A549 (cell line): Measurements from ENCODE around the gene PHC1.

Experiments used
- ESRRA ChIP-seq: fragments of 150-350 bp; IDR thresholded peaks from 2 replicates; pipeline ENCODE4 v1.6.1; 2014; ENCODE audit warnings: mild to moderate bottlenecking, low read length, borderline replicate concordance
- MAZ ChIP-seq: fragments of 150-350 bp; IDR thresholded peaks from 2 replicates; pipeline ENCODE4 v1.6.1; 2014; ENCODE audit warnings: antibody characterized with exemption, low read depth, low read length, borderline replicate concordance
- POLR2A ChIP-seq: IDR thresholded peaks from 2 replicates; pipeline ENCODE4 v1.6.1; 2012; ENCODE audit warnings: mild to moderate bottlenecking, low read length
- RFX5 ChIP-seq: fragments of 450-650 bp; IDR thresholded peaks from 2 replicates; pipeline ENCODE4 v1.7.1; 2014; ENCODE audit warnings: antibody characterized with exemption, mild to moderate bottlenecking, moderate library complexity
- TF ChIP-seq, protein P1 (sequence below): fragments of >200 bp; sonication (Bioruptor Twin); formaldehyde crosslinking; IDR thresholded peaks from 3 replicates; pipeline ENCODE4 v1.5.1; 2016
- TF ChIP-seq, protein P2 (sequence below): fragments of 200-600 bp; sonication (generic); IDR thresholded peaks from 2 replicates; pipeline ENCODE4 v1.6.1; 2016; ENCODE audit warnings: antibody characterized with exemption, mild to moderate bottlenecking, moderate library complexity
- TF ChIP-seq, protein P3 (sequence below): fragments of 450-650 bp; IDR thresholded peaks from 2 replicates; pipeline ENCODE4 v1.6.1; 2014; ENCODE audit warnings: antibody characterized with exemption

DNA sequence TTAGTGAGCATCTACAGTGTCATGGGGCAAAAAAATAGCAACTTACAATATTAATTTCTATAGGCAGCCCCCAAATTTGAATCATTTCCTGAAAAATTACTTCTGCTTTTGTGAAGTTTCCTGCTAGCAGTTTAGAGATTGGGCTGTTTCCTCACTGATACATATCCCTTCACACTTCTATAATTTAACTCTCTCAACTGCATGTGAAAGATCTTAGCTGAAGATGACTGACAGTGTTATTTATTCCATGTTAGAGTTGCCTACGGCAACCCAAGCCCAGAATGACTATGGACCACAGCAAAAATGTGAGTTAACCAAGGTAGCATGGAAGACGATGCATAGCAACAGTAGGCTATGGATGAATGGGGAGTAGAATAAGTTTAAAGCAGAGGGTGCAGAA, 75.1 kb downstream of the PHC1 start, which contains the start of gene KLRG1:
- TF ChIP-seq, protein P1, sequence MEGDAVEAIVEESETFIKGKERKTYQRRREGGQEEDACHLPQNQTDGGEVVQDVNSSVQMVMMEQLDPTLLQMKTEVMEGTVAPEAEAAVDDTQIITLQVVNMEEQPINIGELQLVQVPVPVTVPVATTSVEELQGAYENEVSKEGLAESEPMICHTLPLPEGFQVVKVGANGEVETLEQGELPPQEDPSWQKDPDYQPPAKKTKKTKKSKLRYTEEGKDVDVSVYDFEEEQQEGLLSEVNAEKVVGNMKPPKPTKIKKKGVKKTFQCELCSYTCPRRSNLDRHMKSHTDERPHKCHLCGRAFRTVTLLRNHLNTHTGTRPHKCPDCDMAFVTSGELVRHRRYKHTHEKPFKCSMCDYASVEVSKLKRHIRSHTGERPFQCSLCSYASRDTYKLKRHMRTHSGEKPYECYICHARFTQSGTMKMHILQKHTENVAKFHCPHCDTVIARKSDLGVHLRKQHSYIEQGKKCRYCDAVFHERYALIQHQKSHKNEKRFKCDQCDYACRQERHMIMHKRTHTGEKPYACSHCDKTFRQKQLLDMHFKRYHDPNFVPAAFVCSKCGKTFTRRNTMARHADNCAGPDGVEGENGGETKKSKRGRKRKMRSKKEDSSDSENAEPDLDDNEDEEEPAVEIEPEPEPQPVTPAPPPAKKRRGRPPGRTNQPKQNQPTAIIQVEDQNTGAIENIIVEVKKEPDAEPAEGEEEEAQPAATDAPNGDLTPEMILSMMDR: no peak
- TF ChIP-seq, protein P2, sequence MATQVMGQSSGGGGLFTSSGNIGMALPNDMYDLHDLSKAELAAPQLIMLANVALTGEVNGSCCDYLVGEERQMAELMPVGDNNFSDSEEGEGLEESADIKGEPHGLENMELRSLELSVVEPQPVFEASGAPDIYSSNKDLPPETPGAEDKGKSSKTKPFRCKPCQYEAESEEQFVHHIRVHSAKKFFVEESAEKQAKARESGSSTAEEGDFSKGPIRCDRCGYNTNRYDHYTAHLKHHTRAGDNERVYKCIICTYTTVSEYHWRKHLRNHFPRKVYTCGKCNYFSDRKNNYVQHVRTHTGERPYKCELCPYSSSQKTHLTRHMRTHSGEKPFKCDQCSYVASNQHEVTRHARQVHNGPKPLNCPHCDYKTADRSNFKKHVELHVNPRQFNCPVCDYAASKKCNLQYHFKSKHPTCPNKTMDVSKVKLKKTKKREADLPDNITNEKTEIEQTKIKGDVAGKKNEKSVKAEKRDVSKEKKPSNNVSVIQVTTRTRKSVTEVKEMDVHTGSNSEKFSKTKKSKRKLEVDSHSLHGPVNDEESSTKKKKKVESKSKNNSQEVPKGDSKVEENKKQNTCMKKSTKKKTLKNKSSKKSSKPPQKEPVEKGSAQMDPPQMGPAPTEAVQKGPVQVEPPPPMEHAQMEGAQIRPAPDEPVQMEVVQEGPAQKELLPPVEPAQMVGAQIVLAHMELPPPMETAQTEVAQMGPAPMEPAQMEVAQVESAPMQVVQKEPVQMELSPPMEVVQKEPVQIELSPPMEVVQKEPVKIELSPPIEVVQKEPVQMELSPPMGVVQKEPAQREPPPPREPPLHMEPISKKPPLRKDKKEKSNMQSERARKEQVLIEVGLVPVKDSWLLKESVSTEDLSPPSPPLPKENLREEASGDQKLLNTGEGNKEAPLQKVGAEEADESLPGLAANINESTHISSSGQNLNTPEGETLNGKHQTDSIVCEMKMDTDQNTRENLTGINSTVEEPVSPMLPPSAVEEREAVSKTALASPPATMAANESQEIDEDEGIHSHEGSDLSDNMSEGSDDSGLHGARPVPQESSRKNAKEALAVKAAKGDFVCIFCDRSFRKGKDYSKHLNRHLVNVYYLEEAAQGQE: no peak
- TF ChIP-seq RFX5: no peak
- no peak for TF ChIP-seq MAZ
- no peak for TF ChIP-seq POLR2A
- TF ChIP-seq ESRRA: no peak
- TF ChIP-seq, protein P3, sequence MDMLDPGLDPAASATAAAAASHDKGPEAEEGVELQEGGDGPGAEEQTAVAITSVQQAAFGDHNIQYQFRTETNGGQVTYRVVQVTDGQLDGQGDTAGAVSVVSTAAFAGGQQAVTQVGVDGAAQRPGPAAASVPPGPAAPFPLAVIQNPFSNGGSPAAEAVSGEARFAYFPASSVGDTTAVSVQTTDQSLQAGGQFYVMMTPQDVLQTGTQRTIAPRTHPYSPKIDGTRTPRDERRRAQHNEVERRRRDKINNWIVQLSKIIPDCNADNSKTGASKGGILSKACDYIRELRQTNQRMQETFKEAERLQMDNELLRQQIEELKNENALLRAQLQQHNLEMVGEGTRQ: no peak
